HEK293 (cell line): ENCODE measurements around the gene SHROOM3.

Experiments
- GLIS1 ChIP-seq: fragments of 450-650 bp; formaldehyde crosslinking; IDR thresholded peaks from 2 replicates; pipeline ENCODE4 v1.5.1; 2016; ENCODE audit warnings: missing biosample characterization, missing genetic modification characterization
- OSR2 ChIP-seq: fragments of 450-650 bp; formaldehyde crosslinking; IDR thresholded peaks from 2 replicates; pipeline ENCODE4 v1.5.1; 2016; ENCODE audit warnings: missing biosample characterization, missing genetic modification characterization
- PRDM6 ChIP-seq: fragments of 450-650 bp; formaldehyde crosslinking; IDR thresholded peaks from 2 replicates; pipeline ENCODE4 v1.5.1; 2017; ENCODE audit warnings: missing biosample characterization, missing genetic modification characterization
- SP2 ChIP-seq: fragments of 450-650 bp; formaldehyde crosslinking; IDR thresholded peaks from 2 replicates; pipeline ENCODE4 v1.5.1; 2016; ENCODE audit warnings: missing biosample characterization, missing genetic modification characterization
- TCF7L2 ChIP-seq: IDR thresholded peaks from 2 replicates; pipeline ENCODE4 v1.6.1; 2011; ENCODE audit warnings: low read depth, mild to moderate bottlenecking, inconsistent platforms, low read length, moderate library complexity, borderline replicate concordance
- ZBTB20 ChIP-seq: fragments of 450-650 bp; formaldehyde crosslinking; IDR thresholded peaks from 2 replicates; pipeline ENCODE4 v1.5.1; 2016; ENCODE audit warnings: missing biosample characterization, missing genetic modification characterization
- ZBTB21 ChIP-seq: fragments of 450-650 bp; formaldehyde crosslinking; IDR thresholded peaks from 2 replicates; pipeline ENCODE4 v1.5.1; 2017; ENCODE audit warnings: missing biosample characterization, missing genetic modification characterization
- ZBTB44 ChIP-seq: fragments of 450-650 bp; IDR thresholded peaks from 2 replicates; pipeline ENCODE4 v1.5.1; 2018; ENCODE audit warnings: missing biosample characterization, mild to moderate bottlenecking, missing genetic modification characterization
- ZFP37 ChIP-seq: fragments of 450-650 bp; formaldehyde crosslinking; IDR thresholded peaks from 2 replicates; pipeline ENCODE4 v1.5.1; 2016; ENCODE audit warnings: missing biosample characterization, missing genetic modification characterization
- ZNF121 ChIP-seq: fragments of 450-650 bp; formaldehyde crosslinking; IDR thresholded peaks from 2 replicates; pipeline ENCODE4 v1.5.1; 2016; ENCODE audit warnings: missing biosample characterization, missing genetic modification characterization
- ZNF148 ChIP-seq: fragments of 450-650 bp; formaldehyde crosslinking; IDR thresholded peaks from 2 replicates; pipeline ENCODE4 v1.5.0; 2017; ENCODE audit warnings: missing biosample characterization, missing genetic modification characterization, borderline replicate concordance
- ZNF184 ChIP-seq: fragments of 450-650 bp; IDR thresholded peaks from 2 replicates; pipeline ENCODE4 v1.5.1; 2018; ENCODE audit warnings: missing biosample characterization, mild to moderate bottlenecking, missing genetic modification characterization
- ZNF24 ChIP-seq: fragments of 450-650 bp; formaldehyde crosslinking; IDR thresholded peaks from 2 replicates; pipeline ENCODE4 v1.5.1; 2016; ENCODE audit warnings: missing biosample characterization, missing genetic modification characterization
- ZNF362 ChIP-seq: fragments of 450-650 bp; formaldehyde crosslinking; IDR thresholded peaks from 2 replicates; pipeline ENCODE4 v1.5.1; 2016; ENCODE audit warnings: missing biosample characterization, missing genetic modification characterization
- ZNF366 ChIP-seq: fragments of 450-650 bp; formaldehyde crosslinking; conservative IDR thresholded peaks from 2 replicates; pipeline ENCODE4 v1.5.1; 2016; ENCODE audit warnings: missing biosample characterization, missing genetic modification characterization
- ZNF394 ChIP-seq: fragments of 450-650 bp; formaldehyde crosslinking; IDR thresholded peaks from 2 replicates; pipeline ENCODE4 v1.5.1; 2016; ENCODE audit warnings: missing biosample characterization, missing genetic modification characterization, mild to moderate bottlenecking, moderate library complexity, borderline replicate concordance
- ZNF404 ChIP-seq: fragments of 450-650 bp; formaldehyde crosslinking; IDR thresholded peaks from 2 replicates; pipeline ENCODE4 v1.5.1; 2017; ENCODE audit warnings: missing biosample characterization, missing genetic modification characterization
- ZNF48 ChIP-seq: fragments of 450-650 bp; formaldehyde crosslinking; IDR thresholded peaks from 2 replicates; pipeline ENCODE4 v1.5.1; 2016; ENCODE audit warnings: missing biosample characterization, missing genetic modification characterization
- ZNF558 ChIP-seq: fragments of 450-650 bp; formaldehyde crosslinking; IDR thresholded peaks from 2 replicates; pipeline ENCODE4 v1.5.1; 2016; ENCODE audit warnings: missing biosample characterization, missing genetic modification characterization
- ZNF571 ChIP-seq: fragments of 450-650 bp; formaldehyde crosslinking; IDR thresholded peaks from 2 replicates; pipeline ENCODE4 v1.5.0; 2017; ENCODE audit warnings: missing biosample characterization, missing genetic modification characterization
- ZNF621 ChIP-seq: fragments of 450-650 bp; formaldehyde crosslinking; IDR thresholded peaks from 2 replicates; pipeline ENCODE4 v1.5.1; 2017; ENCODE audit warnings: missing biosample characterization, missing genetic modification characterization
- ZNF660 ChIP-seq: fragments of 450-650 bp; IDR thresholded peaks from 2 replicates; pipeline ENCODE4 v1.5.1; 2018; ENCODE audit warnings: missing biosample characterization, mild to moderate bottlenecking, missing genetic modification characterization
- ZNF701 ChIP-seq: fragments of 450-650 bp; formaldehyde crosslinking; IDR thresholded peaks from 2 replicates; pipeline ENCODE4 v1.5.1; 2016; ENCODE audit warnings: missing biosample characterization, missing genetic modification characterization
- ZNF76 ChIP-seq: fragments of 450-650 bp; formaldehyde crosslinking; IDR thresholded peaks from 2 replicates; pipeline ENCODE4; 2016; ENCODE audit warnings: low read depth, missing biosample characterization, missing genetic modification characterization, borderline replicate concordance
- ZNF776 ChIP-seq: fragments of 450-650 bp; formaldehyde crosslinking; IDR thresholded peaks from 2 replicates; pipeline ENCODE4 v1.5.0; 2017; ENCODE audit warnings: missing biosample characterization, missing genetic modification characterization, borderline replicate concordance
- ZNF830 ChIP-seq: fragments of 450-650 bp; IDR thresholded peaks from 2 replicates; pipeline ENCODE4 v1.5.0; 2018; ENCODE audit warnings: missing biosample characterization, missing genetic modification characterization, low read depth, mild to moderate bottlenecking, moderate library complexity
- ZSCAN5A ChIP-seq: fragments of 450-650 bp; formaldehyde crosslinking; IDR thresholded peaks from 2 replicates; pipeline ENCODE4 v1.5.1; 2016; ENCODE audit warnings: missing biosample characterization, missing genetic modification characterization

Gene SHROOM3

GRCh38 chr4:76830964-76831703, 396.1 kb downstream of the SHROOM3 start (continued):
- TF ChIP-seq ZNF148 (tag by site-specific recombination) (no peak), ZNF830 (no peak), ZNF558 (tag by site-specific recombination) (no peak), ZNF571 (tag by site-specific recombination) (no peak), SP2 (tag by site-specific recombination) (no peak), ZBTB20 (tag by site-specific recombination) (peak; percentile 28), ZNF394 (no peak), ZNF404 (tag by site-specific recombination) (no peak), GLIS1 (no peak), ZBTB44 (tag by site-specific recombination) (no peak), ZNF76 (no peak), ZNF776 (tag by site-specific recombination) (no peak), ZNF621 (tag by site-specific recombination) (no peak), ZBTB21 (0 out of 2 replicates have a peak, but pooled peaks have one; percentile 21), TCF7L2 (no peak), OSR2 (no peak), PRDM6 (tag by site-specific recombination) (peak; percentile 57; the same call in 1 of the 2 replicates), ZNF362 (0 out of 2 replicates have a peak, but pooled peaks have one; percentile 43), ZSCAN5A (tag by site-specific recombination) (no peak), ZNF184 (tag by site-specific recombination) (no peak), ZNF24 (tag by site-specific recombination) (no peak), ZNF121 (no peak), ZNF701 (no peak), ZNF366 (tag by site-specific recombination) (peak; percentile 45; the same call in 1 of the 2 replicates), ZNF48 (tag by site-specific recombination) (no peak), ZNF660 (no peak), ZFP37 (tag by site-specific recombination) (no peak)
